8988T (cell line): ENCODE data around the gene PRPSAP1.

Source experiments
- DNase-seq: peaks from one replicate; pipeline ENCODE4 v3.0.0; 2011

The PRPSAP1 gene

DNA sequence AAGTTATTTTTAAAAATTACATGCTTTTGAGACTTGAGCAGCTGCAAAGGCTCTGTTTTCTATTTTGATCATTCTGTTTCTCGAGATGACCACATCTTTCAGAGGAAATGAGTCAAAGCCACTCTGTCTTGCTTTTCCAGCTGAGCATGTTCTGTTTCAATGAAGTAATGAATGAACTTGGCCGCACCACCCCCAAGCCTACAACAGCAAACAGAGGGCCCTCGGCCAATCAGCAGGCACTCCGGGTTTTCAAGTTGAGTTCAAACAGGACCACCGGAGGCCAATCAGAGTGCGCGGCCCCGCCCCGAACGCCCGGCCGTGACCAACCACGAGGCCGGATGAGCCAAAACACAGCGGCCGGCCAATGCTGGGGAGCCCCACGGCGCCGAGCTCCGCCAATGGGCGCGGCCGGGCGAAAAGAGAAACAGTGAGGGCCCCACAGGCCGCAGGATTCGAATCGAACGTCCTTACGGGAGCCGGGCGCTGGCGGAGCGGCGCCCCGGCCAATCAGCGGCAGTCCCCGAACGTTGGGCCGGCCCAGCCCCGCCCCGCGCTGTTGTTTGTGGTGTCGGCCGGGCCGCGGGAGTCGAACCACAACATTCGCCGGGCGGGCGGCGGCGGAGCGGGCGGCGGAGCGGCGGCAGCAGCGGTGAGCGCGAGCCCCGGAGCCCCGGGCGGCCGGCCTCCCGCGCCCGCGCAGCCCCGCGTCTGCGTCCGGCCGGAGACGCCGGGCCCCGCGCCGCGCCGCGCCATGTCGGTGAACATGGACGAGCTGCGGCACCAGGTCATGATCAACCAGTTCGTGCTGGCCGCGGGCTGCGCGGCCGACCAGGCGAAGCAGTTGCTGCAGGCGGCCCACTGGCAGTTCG is 88.7 kb downstream of the PRPSAP1 start, which contains the start of gene UBALD2:
UBALD2 (plus strand) TSS at position 594 of the 869 bp plus-strand sequence; CDS start at position 752, 158 bp downstream.
- DNase-seq = peak; percentile 98

DNA sequence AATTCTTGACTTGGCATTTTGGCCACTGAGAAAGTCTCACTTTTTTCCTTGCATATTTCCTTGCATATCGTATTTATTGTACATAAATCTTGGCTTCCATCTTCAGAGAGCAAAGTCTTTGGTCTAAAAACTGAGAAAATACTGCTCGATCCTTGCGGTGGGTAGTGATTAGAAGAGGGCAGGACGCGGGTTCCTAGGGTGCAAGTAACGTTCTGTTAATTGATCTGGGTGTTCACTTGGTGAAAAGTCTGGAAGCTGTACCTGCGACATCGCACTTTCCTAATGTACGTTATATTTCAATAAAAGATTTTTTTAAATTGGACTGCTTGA is 89.3 kb downstream of the PRPSAP1 start:
- no peak for DNase-seq

DNA sequence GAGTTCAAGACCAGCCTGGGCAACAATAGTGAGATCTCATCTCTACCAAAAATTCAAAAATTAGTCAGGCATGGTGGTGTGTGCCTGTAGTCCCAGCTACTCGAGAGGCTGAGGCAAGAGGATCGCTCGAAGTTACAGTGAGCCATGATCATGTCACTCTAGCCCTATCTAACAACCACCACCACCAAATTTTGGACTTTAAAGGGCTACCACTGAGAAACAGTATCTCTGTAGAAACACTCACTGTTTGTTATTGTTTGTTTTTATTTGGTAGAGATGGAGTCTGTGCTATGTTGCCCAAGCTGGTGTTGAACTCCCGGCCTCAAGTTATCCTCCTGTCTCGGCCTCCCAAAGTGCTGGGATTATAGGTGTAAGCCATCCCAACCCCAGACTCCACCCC is 89.8 kb downstream of the PRPSAP1 start:
- DNase-seq = no peak

DNA sequence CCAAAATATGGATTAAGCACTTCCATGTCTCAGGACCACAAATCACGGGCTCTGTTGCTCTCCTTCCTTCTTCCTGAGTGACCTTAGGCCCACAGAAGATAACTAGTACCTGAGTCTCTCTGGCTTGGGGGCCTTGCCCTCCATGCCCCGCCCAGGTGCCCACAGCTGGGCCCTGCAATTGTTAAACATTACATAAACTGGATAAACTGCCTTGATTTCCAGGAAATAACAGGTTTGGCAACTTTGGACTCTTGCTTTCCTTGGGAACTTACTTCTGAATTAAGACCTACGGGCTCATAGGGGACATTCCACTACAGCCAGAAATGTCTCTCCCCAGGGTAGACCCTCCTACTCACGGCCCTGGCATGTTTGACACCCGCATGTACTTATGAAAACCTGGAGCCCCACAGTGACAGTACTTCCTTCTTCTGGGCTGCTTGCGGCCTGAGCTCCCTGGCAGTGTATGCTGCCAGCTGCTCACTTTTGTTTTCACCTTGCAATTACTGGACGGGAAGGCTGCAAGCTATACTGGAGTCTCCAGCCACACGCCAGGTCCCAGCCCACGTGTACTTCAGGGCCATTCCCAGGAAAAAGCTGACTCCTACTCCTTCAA is 90.9 kb downstream of the PRPSAP1 start:
- DNase-seq = no peak

DNA sequence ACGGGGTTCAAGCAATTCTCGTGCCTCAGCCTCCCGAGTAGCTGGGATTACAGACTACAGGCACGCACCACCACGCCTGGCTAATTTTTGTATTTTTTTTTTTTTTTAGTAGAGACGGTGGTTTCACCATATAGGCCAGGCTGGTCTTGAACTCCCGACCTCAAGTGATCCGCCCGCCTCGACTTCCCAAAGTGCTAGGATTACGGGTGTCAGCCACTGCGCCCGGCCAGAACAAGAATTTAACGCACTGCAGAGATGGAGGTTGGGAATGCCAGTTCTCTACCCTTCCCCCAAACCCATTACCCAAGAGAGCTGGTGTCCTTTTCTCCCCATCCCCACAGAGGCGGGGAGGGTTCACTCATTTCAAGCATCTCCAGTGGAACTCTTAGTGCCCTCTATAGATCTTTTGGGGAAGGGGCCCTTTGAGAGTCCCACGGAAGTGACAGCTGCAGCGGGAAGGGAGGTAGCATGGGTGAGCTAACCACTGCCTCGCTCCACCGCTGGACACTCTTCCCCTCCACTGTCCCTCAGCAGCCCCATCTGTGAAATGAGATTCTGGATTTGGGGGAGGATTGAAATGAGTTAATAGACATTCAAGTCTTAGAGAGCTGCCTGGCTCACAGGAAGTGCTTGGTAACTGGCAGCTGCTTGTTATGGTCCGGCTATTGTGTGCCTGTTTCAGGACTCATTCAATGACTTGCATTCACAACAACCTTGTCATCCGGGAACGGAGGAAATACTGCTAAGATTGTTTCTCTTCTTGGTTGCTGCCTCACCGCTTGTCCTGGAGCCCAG is 92.1 kb downstream of the PRPSAP1 start:
- no peak for DNase-seq

DNA sequence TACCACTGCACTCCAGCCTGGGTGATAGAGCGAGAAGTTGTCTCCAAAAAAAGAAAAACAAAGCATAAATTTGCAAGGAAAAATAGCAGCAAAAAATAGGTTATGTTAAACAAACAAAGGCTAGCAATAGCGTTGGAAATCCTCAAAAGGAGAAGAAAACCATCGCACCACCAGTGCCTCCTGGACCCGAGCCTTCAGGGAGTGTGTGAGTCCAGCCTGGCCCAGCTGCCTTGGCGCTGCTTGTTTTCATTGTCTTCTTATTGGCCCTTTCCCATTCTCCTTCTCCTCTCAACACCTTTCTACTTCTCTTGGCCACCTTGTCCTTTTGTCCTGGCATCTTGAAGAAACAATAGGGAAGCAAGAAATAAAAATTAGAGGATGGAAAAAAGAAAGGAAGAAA is 93.0 kb downstream of the PRPSAP1 start:
- DNase-seq = no peak

DNA sequence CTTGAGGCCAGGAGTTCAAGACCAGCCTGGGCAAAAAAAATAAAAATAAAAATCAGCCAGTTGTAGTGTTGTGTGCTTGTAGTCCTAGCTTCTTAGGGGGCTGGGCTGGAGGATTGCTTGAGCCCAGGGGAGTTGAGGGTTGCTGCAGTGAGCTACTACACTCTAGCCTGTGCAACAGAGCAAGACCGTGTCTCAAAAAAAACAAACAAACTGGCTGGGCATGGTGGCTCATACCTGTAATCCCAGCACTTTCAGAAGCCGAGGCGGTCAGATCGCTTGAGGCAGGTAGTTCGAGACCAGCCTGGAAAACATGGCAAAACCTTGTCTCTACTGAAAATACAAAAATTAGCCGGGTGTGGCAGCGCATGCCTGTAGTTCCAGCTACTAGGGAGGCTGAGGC is 93.5 kb downstream of the PRPSAP1 start:
- DNase-seq = no peak
